GM12891 (cell line): Measurements from ENCODE around the gene EP300.

Experiments used
- PAX5 ChIP-seq: IDR thresholded peaks from 2 replicates; pipeline ENCODE4 v1.6.1; 2011; ENCODE audit warnings: low read length, moderate library complexity, mild to moderate bottlenecking; ENCODE audit not compliant: insufficient read depth, severe bottlenecking
- POLR2A ChIP-seq: IDR thresholded peaks from 2 replicates; pipeline ENCODE4 v1.6.1; 2011; ENCODE audit warnings: low read depth, low read length, control low read depth
- POLR2AphosphoS5 ChIP-seq: IDR thresholded peaks from 2 replicates; pipeline ENCODE4 v1.6.1; 2011; ENCODE audit warnings: low read depth, low read length, control low read depth
- POU2F2 ChIP-seq: IDR thresholded peaks from 2 replicates; pipeline ENCODE4 v1.6.1; 2011; ENCODE audit warnings: low read depth, mild to moderate bottlenecking, control low read depth, low read length, moderate library complexity
- SPI1 ChIP-seq: IDR thresholded peaks from 2 replicates; pipeline ENCODE4 v1.6.1; 2011; ENCODE audit warnings: low read depth, low read length, control low read depth
- TAF1 ChIP-seq: IDR thresholded peaks from 2 replicates; pipeline ENCODE4 v1.6.1; 2011; ENCODE audit warnings: low read depth, low read length, control low read depth

- no peak for TF ChIP-seq POLR2A
- no peak for TF ChIP-seq POLR2AphosphoS5
- no peak for TF ChIP-seq TAF1
- no peak for TF ChIP-seq SPI1
- TF ChIP-seq POU2F2 = no peak
- TF ChIP-seq PAX5 = no peak
These were observed 30.8 kb downstream of the EP300 start for GRCh38 chr22:41123151-41123550.
